Measurements from ENCODE around the gene PELI2. TPM values are rescaled to one million over a fixed set of nuclear protein-coding genes. Genes with fewer than 3 reads are reported as not detected.
"Not testable (repeated sequence)": the region's sequence is repeated elsewhere in the genome, so short reads cannot be mapped to it uniquely, and the experiment has no call there.

PELI2 gene
- total and polyA plus RNA-seq, 8 donors, result 10.3 to 15.0 (median 11.6) TPM

DNA sequence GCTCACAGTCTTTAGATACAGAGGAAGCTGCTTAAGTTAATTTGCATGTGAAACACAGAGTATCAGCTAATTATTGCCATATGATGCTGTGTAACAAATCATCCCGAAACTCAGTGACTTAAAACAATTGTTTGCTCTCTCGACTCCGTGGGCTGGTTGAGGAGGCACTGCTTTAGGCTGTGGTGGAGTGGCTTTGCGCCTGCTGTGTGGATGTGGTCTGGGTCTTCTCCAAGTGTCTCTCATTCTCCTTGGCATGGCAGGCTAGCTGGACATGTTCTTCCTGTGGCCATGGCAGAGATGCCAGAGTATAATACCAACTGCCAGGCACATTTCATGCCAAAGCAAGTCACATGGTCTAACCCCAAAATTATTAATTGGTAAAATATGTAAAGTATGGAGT is 40.9 kb downstream of the PELI2 start:
- no peaks in the 10 kb centered on the region for H3K27me3 ChIP-seq
- intact Hi-C loops (cut with DNase I), result no loop called here
- peaks cover 0 to 8% of the 10 kb centered on the region in 2 donors for H3K9me3 ChIP-seq
- no peak overlapping the region for H3K4me3 ChIP-seq
- peaks cover 0 to 5% of the 10 kb centered on the region in 2 donors for H3K4me1 ChIP-seq
- TF ChIP-seq, protein P1, sequence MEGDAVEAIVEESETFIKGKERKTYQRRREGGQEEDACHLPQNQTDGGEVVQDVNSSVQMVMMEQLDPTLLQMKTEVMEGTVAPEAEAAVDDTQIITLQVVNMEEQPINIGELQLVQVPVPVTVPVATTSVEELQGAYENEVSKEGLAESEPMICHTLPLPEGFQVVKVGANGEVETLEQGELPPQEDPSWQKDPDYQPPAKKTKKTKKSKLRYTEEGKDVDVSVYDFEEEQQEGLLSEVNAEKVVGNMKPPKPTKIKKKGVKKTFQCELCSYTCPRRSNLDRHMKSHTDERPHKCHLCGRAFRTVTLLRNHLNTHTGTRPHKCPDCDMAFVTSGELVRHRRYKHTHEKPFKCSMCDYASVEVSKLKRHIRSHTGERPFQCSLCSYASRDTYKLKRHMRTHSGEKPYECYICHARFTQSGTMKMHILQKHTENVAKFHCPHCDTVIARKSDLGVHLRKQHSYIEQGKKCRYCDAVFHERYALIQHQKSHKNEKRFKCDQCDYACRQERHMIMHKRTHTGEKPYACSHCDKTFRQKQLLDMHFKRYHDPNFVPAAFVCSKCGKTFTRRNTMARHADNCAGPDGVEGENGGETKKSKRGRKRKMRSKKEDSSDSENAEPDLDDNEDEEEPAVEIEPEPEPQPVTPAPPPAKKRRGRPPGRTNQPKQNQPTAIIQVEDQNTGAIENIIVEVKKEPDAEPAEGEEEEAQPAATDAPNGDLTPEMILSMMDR (IDR thresholded peaks at IDR 0.05), result no peak
- no peak overlapping the region for H3K27ac ChIP-seq
- H3K36me3 ChIP-seq, result no peaks in the 10 kb centered on the region
- DNase-seq, result no peak
- ATAC-seq, result no peak

DNA sequence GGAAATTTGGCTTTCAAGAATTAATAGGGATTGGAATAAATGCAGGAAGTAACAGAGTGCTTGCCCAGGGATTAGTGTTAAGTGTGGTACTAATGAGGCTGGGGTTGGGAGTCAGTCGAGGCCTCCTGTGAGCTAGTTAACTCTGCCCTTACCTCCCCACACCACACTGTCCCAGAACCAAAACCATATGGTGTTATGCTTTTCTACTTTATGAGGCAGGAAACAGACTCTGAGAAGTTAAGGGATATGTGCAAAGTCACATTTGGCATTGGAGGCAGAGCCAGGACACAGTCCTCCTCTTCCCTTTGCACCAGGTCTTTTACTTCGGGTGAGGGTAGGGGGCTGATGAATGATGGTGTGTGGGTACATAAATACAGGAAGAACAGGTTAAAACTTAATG is 41.9 kb downstream of the PELI2 start:
- no peak for ATAC-seq
- intact Hi-C loops (cut with DNase I), result no loop called here
- no peaks in the 10 kb centered on the region for H3K36me3 ChIP-seq
- H3K27me3 ChIP-seq, result no peaks in the 10 kb centered on the region
- TF ChIP-seq, protein P1 (IDR thresholded peaks at IDR 0.05), result no peak
- H3K9me3 ChIP-seq, result peaks cover 0 to 16% of the 10 kb centered on the region in 2 donors
- peaks cover 0 to 5% of the 10 kb centered on the region in 2 donors for H3K4me1 ChIP-seq
- no peak for DNase-seq
- H3K27ac ChIP-seq, result no peak overlapping the region
- H3K4me3 ChIP-seq, result no peak overlapping the region

DNA sequence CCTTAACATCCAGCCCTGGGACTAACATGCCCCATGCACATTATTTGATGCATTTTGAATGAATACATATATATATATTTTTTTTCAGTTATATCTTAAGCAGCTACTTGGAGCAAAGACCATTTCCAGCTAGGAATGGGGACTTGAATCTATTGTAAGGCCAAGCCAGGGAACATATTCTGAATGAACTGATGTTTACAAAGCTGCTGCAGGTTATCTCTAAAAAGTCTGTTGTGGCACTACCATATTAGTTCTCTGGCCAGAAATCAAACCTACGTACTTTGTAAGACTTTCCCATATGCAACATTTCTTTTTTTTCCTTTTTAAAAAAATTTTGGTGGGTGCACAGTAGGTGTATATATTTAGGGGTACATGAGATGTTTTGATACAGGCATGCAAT is 43.4 kb downstream of the PELI2 start:
- no peak overlapping the region for H3K27ac ChIP-seq
- H3K27me3 ChIP-seq, result no peaks in the 10 kb centered on the region

DNA sequence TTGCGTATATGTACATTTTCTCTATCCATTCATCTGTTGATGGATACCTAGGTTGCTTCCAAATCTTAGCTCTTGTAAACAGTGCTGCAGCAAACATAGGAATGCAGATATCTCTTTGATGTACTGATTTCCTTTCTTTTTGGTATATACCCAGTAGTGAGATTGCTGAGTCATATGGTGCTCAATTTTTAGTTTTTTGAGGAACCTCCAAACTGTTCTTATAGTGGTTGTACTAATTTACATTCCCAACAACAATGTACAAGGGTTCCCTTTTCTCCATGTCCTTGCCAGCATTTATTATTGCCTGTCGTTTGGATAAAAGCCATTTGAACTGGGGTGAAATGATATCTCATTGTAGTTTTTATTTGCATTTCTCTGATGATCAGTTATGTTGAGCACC is 44.3 kb downstream of the PELI2 start:
- ATAC-seq, result no peak
- TF ChIP-seq, protein P1 (IDR thresholded peaks at IDR 0.05), result no peak
- Histone ChIP-seq H3K36me3 (no peaks in the 10 kb centered on the region), H3K27ac (no peak overlapping the region), H3K4me1 (peaks cover 0 to 5% of the 10 kb centered on the region in 2 donors), H3K9me3 (peaks cover 0 to 28% of the 10 kb centered on the region in 2 donors), H3K4me3 (no peak overlapping the region), H3K27me3 (no peaks in the 10 kb centered on the region)
- no peak for DNase-seq
- intact Hi-C loops (cut with DNase I), result no loop called here

More for the DNA sequence above, 43.4 kb downstream of the PELI2 start:
- TF ChIP-seq, protein P1 (IDR thresholded peaks at IDR 0.05), result no peak
- Histone ChIP-seq H3K36me3 (no peaks in the 10 kb centered on the region), H3K9me3 (peaks cover 0 to 27% of the 10 kb centered on the region in 2 donors), H3K4me3 (no peak overlapping the region), H3K4me1 (peaks cover 0 to 5% of the 10 kb centered on the region in 2 donors)
- ATAC-seq, result no peak
- no peak for DNase-seq
- intact Hi-C loops (cut with DNase I), result no loop called here

DNA sequence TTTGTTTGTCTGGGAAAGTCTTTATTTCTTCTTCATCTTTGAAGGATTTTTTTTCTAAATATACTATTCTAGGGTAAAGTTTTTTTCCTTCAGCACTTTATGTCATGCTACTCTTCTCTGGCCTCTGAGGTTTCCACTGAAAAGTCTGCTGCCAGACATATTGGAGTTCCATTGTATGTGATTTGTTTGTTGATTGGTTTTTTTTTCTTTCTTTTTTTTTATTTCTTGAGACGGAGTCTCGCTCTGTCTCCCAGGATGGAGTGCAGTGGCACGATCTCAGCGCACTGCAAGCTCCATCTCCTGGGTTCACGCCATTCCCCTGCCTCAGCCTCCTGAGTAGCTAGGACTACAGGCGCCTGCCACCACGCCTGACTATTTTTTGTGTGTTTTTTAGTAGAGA is 48.4 kb downstream of the PELI2 start:
- H3K27ac ChIP-seq; H3K36me3 ChIP-seq; DNase-seq; H3K4me3 ChIP-seq; H3K4me1 ChIP-seq; ATAC-seq; H3K27me3 ChIP-seq; intact Hi-C loops (cut with DNase I): not testable (repeated sequence)
- H3K9me3 ChIP-seq, result peaks cover 0 to 28% of the 10 kb centered on the region in 2 donors

DNA sequence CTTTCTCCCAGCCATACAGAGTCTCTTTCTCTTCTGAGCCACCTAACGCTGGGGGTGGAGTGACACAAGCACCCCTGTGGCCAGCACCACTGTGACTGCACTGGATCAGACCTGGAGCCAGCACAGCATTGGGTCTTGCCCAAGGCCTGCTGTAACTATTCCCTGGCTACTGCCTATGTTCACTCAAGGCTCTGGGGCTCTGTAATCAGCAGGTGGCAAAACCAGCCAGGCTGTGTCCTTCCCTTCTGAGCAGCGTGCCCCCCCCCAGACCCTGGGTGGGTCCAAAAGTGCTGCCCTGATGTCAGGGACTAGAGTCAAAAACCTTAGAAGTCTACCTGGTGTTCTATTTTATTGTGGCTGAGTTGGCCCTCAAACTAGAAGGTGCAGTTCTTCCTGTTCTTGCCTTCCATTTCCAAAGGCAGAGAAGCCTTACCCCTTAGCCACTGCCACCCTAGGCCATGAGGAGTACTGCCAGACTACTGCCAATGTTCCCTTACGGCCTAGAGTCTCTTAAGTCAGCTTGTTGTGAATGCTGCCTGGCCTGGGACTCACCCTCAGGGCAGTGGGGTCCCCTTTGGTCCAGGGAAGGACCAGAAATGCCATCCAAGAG is 49.9 kb downstream of the PELI2 start:
- ATAC-seq (no peak), DNase-seq (no peak)
- no peak overlapping the region for H3K4me3 ChIP-seq
- H3K36me3 ChIP-seq, result no peaks in the 10 kb centered on the region
- intact Hi-C loops (cut with DNase I), result no loop called here
- TF ChIP-seq, protein P1 (IDR thresholded peaks at IDR 0.05), result no peak
- H3K27me3 ChIP-seq, result no peaks in the 10 kb centered on the region
- H3K4me1 ChIP-seq, result peaks cover 0 to 12% of the 10 kb centered on the region in 2 donors
- H3K27ac ChIP-seq, result no peak overlapping the region
- peaks cover 0 to 28% of the 10 kb centered on the region in 2 donors for H3K9me3 ChIP-seq
